NCI-H510A treated with DMSO at 0.1 percent for 48 hours (cell line): ENCODE results near the gene METTL26.

Experiments
- DNase-seq: peaks from one replicate; lab custom pipeline; 2025; lab: John Stamatoyannopoulos, UW

Gene METTL26

GRCh38 chr16:595942-596735, 40.0 kb downstream of the METTL26 start:
- no peak for DNase-seq

- no peak for DNase-seq
Measured at GRCh38 chr16:595094-595528, 41.0 kb downstream of the METTL26 start.

GRCh38 chr16:593807-594206, 42.3 kb downstream of the METTL26 start:
- DNase-seq = no peak

GRCh38 chr16:593406-593805, 42.7 kb downstream of the METTL26 start:
- DNase-seq = peak; percentile 46

- DNase-seq = peak; percentile 79
Measured at GRCh38 chr16:592518-593306, 43.4 kb downstream of the METTL26 start.

- no peak for DNase-seq
Measured at GRCh38 chr16:591892-592517, 44.1 kb downstream of the METTL26 start.

- DNase-seq = no peak
Measured at GRCh38 chr16:591231-591630, 44.9 kb downstream of the METTL26 start.

GRCh38 chr16:590815-591200, 45.3 kb downstream of the METTL26 start:
- no peak for DNase-seq

GRCh38 chr16:590188-590814, 45.8 kb downstream of the METTL26 start:
- DNase-seq = no peak

- DNase-seq = peak; percentile 71
Measured at GRCh38 chr16:589658-590187, 46.4 kb downstream of the METTL26 start, which contains the start of gene RAB40C. Gene RAB40C, plus strand, starts transcription at chr16:590066. Its CDS starts 226 bp downstream, at chr16:590292.

- peak; percentile 71 for DNase-seq
Measured at GRCh38 chr16:588889-589657, 47.0 kb downstream of the METTL26 start.

- no peak for DNase-seq
Measured at GRCh38 chr16:588639-588888, 47.5 kb downstream of the METTL26 start.

GRCh38 chr16:586645-587590, 49.2 kb downstream of the METTL26 start:
- no peak for DNase-seq

GRCh38 chr16:586047-586644, 50.0 kb downstream of the METTL26 start:
- DNase-seq = no peak

- peak; percentile 19 for DNase-seq
Measured at GRCh38 chr16:585351-585750, 50.8 kb downstream of the METTL26 start.
